PFSK-1 (cell line): ENCODE measurements around the gene PCID2. TPM values are rescaled to one million over a fixed set of nuclear protein-coding genes. Genes with fewer than 3 reads are reported as not detected.

ENCODE experiments used
- FOXP2 ChIP-seq: optimal IDR thresholded peaks from 2 replicates; pipeline ENCODE3; 2011; ENCODE audit warnings: borderline replicate concordance, control low read depth, inconsistent platforms; ENCODE audit not compliant: insufficient read depth; ENCODE audit errors: extremely low read length, extremely low read depth
- POLR2AphosphoS5 ChIP-seq: IDR thresholded peaks from 2 replicates; pipeline ENCODE4 v1.6.1; 2012; ENCODE audit warnings: low read depth, mild to moderate bottlenecking, control low read depth, low read length, moderate library complexity
- SIN3A ChIP-seq: IDR thresholded peaks from 2 replicates; pipeline ENCODE4 v1.6.1; 2012; ENCODE audit warnings: mild to moderate bottlenecking, low read length, moderate library complexity, borderline replicate concordance; ENCODE audit not compliant: insufficient read depth
- TAF1 ChIP-seq: IDR thresholded peaks from 2 replicates; pipeline ENCODE4 v1.6.1; 2012; ENCODE audit warnings: low read length, control low read depth, borderline replicate concordance; ENCODE audit not compliant: insufficient read depth
- polyA plus RNA-seq: library from polyadenylated mRNA; unstranded; fragments of >200 nt; gene quantifications from one replicate; pipeline ENCODE4 v1.2.1, GENCODE V29; 2012; ENCODE audit warnings: low read depth, missing spikeins; ENCODE audit not compliant: insufficient read length
- TF ChIP-seq, protein P1 (sequence below), 2 experiments: IDR thresholded peaks; 2 replicates each; pipeline versions ENCODE4 v1.6.1 to v1.8.0; 2011 to 2012; ENCODE audit warnings: low read depth in 2 of 2, low read length in 2 of 2, control low read depth in 1 of 2, inconsistent platforms in 1 of 2, mild to moderate bottlenecking in 1 of 2, moderate library complexity in 1 of 2; ENCODE audit not compliant: insufficient read depth in 1 of 2

PCID2 gene
- polyA plus RNA-seq, result 22.6 TPM

DNA sequence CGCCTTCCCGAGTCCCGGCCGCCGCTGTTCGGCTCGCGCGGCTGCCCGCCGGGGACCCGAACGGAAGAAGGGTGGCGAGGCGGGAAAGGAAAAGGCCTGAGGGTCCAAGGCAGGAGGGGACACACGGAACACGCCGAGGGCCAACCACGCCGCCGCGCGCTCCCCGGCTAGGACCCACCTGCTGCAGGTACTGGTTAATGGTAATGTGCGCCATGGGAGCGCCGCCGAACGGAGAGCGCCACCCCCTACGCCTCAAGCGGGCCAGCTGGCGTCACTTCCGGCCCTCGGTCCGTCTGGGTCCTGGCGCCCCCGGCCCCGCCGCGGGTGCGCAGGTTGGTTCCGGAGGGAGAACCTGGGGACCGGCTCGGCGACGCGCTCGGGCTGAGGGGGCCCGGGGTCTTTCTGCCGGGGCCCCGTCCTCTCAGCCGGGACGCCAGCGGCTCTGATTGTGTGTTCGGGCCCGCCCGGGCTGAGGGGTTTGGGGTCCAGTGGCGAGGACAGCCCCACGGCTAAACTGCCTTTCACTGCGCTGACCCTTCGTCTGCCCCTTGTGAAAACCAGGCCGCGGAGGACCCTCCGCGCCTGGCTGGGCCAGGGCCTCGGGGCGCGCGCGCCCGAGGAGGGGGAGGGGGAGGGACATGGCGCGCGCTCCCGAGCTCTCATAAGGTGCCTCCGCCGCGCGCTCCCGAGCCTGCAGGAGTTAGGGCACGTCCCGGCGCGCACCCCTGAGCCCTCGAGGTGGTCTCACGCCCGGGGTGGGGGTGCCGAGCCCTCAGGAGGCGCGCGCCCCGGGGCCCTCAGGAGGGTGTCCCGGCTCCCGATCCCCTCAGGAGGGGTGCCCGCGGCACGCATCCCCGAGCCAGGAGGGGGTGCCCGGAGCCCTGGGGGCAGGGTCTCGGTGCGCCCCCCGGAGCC, at the start of gene PCID2:
TSS of gene PCID2 (minus strand) at position 249 of the 915 bp plus-strand sequence. CDS start at position 214, 35 bp downstream.
- TF ChIP-seq SIN3A (no peak), TAF1 (peak; percentile 83; the same call in 1 of the 2 replicates), FOXP2 (peak; percentile 62), POLR2AphosphoS5 (0 out of 2 replicates have a peak, but pooled peaks have one; percentile 59)
- TF ChIP-seq, protein P1, sequence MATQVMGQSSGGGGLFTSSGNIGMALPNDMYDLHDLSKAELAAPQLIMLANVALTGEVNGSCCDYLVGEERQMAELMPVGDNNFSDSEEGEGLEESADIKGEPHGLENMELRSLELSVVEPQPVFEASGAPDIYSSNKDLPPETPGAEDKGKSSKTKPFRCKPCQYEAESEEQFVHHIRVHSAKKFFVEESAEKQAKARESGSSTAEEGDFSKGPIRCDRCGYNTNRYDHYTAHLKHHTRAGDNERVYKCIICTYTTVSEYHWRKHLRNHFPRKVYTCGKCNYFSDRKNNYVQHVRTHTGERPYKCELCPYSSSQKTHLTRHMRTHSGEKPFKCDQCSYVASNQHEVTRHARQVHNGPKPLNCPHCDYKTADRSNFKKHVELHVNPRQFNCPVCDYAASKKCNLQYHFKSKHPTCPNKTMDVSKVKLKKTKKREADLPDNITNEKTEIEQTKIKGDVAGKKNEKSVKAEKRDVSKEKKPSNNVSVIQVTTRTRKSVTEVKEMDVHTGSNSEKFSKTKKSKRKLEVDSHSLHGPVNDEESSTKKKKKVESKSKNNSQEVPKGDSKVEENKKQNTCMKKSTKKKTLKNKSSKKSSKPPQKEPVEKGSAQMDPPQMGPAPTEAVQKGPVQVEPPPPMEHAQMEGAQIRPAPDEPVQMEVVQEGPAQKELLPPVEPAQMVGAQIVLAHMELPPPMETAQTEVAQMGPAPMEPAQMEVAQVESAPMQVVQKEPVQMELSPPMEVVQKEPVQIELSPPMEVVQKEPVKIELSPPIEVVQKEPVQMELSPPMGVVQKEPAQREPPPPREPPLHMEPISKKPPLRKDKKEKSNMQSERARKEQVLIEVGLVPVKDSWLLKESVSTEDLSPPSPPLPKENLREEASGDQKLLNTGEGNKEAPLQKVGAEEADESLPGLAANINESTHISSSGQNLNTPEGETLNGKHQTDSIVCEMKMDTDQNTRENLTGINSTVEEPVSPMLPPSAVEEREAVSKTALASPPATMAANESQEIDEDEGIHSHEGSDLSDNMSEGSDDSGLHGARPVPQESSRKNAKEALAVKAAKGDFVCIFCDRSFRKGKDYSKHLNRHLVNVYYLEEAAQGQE (IDR thresholded peaks at IDR 0.05; ENCODE audit: insufficient read depth in 1 of 2, low read depth in 2 of 2, low read length in 2 of 2), result no peak

DNA sequence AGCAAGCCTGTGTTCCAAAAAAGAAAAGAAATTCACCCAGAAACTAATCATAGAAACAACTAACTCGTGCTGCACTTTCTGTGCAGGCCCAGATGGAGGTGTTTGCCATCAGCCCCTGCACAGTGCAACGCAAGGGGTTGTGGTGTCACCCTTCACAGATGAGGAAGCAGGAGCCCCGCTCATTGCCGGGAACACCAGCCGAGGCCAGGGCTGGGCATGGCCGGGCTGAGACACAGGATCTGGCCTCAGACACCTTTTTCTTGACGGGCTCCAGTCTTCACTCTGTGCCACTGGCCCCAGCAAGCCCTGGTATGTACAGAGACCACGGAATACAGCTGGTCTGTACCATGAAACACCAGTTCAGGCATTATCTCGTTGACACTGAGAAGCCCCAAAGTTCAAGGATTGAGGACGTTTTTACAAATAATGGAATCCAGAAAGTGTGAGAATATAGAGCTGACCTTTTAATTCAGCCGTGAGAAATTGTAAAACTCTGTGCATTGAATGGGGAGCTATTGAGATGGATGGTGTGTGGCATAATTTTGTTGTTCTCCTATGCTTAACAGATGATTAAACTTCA, 44.1 kb upstream of the PCID2 start:
- no peak for TF ChIP-seq TAF1
- no peak for TF ChIP-seq POLR2AphosphoS5
- TF ChIP-seq FOXP2, result no peak
- no peak for TF ChIP-seq SIN3A
- TF ChIP-seq, protein P1 (IDR thresholded peaks at IDR 0.05; ENCODE audit: insufficient read depth in 1 of 2, low read depth in 2 of 2, low read length in 2 of 2), result no peak

GRCh38 chr13:113245849-113246796, 37.7 kb upstream of the PCID2 start:
- TF ChIP-seq FOXP2, result no peak
- TF ChIP-seq SIN3A, result no peak
- no peak for TF ChIP-seq TAF1
- no peak for TF ChIP-seq POLR2AphosphoS5
- TF ChIP-seq, protein P1 (IDR thresholded peaks at IDR 0.05; ENCODE audit: insufficient read depth in 1 of 2, low read depth in 2 of 2, low read length in 2 of 2), result no peak

DNA sequence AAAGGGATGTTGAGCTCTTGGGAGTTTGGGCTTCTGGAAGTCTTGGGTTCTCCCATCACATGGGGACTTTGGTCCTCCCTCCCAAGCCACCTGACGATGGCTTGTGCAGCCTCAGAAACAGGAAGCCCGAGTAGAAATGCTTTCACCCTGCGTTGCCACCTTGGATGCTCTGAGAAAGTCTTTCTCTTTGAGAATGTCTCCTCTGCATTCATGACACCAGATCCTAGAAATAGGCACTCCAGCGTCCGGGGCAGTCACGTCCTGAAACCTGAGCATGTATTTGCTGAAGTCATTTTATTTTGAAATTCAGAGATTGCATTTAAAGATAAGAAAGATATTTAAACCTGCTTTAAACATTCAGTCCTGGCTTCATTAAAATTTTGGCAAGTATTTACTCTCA, 35.4 kb upstream of the PCID2 start:
- TF ChIP-seq, protein P1 (IDR thresholded peaks at IDR 0.05; ENCODE audit: insufficient read depth in 1 of 2, low read depth in 2 of 2, low read length in 2 of 2), result no peak
- TF ChIP-seq FOXP2 (no peak), POLR2AphosphoS5 (no peak), SIN3A (no peak), TAF1 (no peak)
